HG03571 (cell line): ENCODE measurements around the gene IKZF3.
"Not testable (repeated sequence)": the region's sequence is repeated elsewhere in the genome, so short reads cannot be mapped to it uniquely, and the experiment has no call there.

ENCODE experiments used
- ATAC-seq: cut with Tn5 transposase; IDR thresholded peaks from one replicate; pipeline ENCODE4 v1.9.1; 2021; ENCODE audit not compliant: unreplicated experiment

Gene IKZF3

GRCh38 chr17:39782481-39782880 is 81.6 kb downstream of the IKZF3 start:
- no peak for ATAC-seq

GRCh38 chr17:39781861-39782213 is 82.3 kb downstream of the IKZF3 start:
- no peak for ATAC-seq

GRCh38 chr17:39781031-39781860 is 82.9 kb downstream of the IKZF3 start:
- ATAC-seq, result no peak

- peak; percentile 49 for ATAC-seq
Observed at GRCh38 chr17:39777534-39778365, 86.4 kb downstream of the IKZF3 start.

GRCh38 chr17:39776252-39776651 is 87.9 kb downstream of the IKZF3 start:
- no peak for ATAC-seq

GRCh38 chr17:39775031-39775430 is 89.1 kb downstream of the IKZF3 start:
- ATAC-seq, result no peak

GRCh38 chr17:39774047-39774446 is 90.1 kb downstream of the IKZF3 start:
- no peak for ATAC-seq

GRCh38 chr17:39772987-39773934 is 90.9 kb downstream of the IKZF3 start:
- ATAC-seq, result no peak

- no peak for ATAC-seq
Observed at GRCh38 chr17:39772415-39772814, 91.7 kb downstream of the IKZF3 start.

GRCh38 chr17:39769974-39770587 is 94.0 kb downstream of the IKZF3 start:
- ATAC-seq, result no peak

GRCh38 chr17:39767147-39767546 is 97.0 kb downstream of the IKZF3 start:
- ATAC-seq, result no peak

GRCh38 chr17:39765766-39766165 is 98.3 kb downstream of the IKZF3 start:
- ATAC-seq, result no peak

- no peak for ATAC-seq
Observed at GRCh38 chr17:39765175-39765574, 98.9 kb downstream of the IKZF3 start.

GRCh38 chr17:39764171-39764570 is 99.9 kb downstream of the IKZF3 start:
- ATAC-seq, result not testable (repeated sequence)

- no peak for ATAC-seq
Observed at GRCh38 chr17:39763051-39763820, 100.9 kb downstream of the IKZF3 start.

- ATAC-seq, result no peak
Observed at GRCh38 chr17:39761861-39762496, 102.1 kb downstream of the IKZF3 start.

- no peak for ATAC-seq
Observed at GRCh38 chr17:39759204-39759603, 104.9 kb downstream of the IKZF3 start.

- ATAC-seq, result no peak
Observed at GRCh38 chr17:39757931-39758873, 105.9 kb downstream of the IKZF3 start.
